K562 treated with DMSO at 1 percent for 48 hours (cell line): ENCODE measurements around the gene TNFSF8. TPM values are rescaled to one million over a fixed set of nuclear protein-coding genes. Genes with fewer than 3 reads are reported as not detected.

Experiments used
- total RNA-seq: library from RNA; unstranded; fragments of 300-600 nt; gene quantifications from 2 replicates; pipeline ENCODE4 v1.2.3, GENCODE V29; 2022; ENCODE audit warnings: low replicate concordance; ENCODE audit errors: extremely low read depth

The TNFSF8 gene, protein sequence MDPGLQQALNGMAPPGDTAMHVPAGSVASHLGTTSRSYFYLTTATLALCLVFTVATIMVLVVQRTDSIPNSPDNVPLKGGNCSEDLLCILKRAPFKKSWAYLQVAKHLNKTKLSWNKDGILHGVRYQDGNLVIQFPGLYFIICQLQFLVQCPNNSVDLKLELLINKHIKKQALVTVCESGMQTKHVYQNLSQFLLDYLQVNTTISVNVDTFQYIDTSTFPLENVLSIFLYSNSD
- not detected in 2 replicates for total RNA-seq

DNA sequence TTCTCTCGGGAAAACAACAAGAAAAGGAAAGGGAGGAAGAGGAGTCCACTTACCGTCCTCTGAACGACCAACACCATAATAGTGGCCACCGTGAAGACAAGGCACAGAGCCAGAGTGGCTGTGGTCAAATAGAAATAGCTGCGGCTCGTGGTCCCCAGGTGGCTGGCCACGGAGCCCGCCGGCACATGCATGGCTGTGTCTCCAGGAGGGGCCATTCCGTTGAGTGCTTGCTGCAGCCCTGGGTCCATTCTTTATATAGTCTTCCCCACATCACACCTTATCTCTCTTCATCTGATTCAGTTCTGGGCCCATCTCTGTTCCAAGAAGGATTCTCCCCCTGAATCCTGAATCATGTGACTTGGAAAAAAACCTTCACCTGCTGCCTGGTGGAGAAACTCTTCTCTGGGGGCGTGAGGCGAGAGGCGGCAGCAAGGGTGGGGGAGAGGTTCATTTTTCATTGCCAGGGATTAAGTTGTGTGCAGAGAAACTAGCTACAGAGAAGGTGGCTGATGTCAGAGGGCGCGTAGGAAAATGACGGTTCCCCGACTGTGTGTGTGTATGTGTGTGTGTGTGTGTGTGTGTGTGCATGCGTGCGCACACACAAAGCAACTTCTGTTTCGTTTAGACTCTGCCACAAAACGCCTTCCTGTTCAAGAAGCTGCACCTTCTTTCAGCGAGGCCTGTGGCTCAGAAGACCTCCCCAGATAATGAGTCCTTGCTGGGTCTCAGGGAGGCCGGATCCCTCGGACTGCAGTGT, at the start of gene TNFSF8:
Gene TNFSF8, minus strand, starts transcription at position 536 of the 757 bp plus-strand sequence. Its CDS starts 288 bp downstream, at position 248.

Other genes starting within 250 kb of the TNFSF8 start
- gene TEX48, start 248.4 kb downstream of the TNFSF8 start, total RNA-seq = not detected in 2 replicates
- not detected in 2 replicates for gene TNFSF15, start 124.6 kb downstream of the TNFSF8 start, total RNA-seq
- not detected in 2 replicates for gene TNC, start 187.6 kb upstream of the TNFSF8 start, total RNA-seq